NCI-H2029 (cell line): Measurements from ENCODE around the gene RADX.
A peak's percentile ranks its signal among the peaks of the same experiment; 100 is the strongest.
"Not testable (repeated sequence)": the region's sequence is repeated elsewhere in the genome, so short reads cannot be mapped to it uniquely, and the experiment has no call there.

Source experiments
- DNase-seq: peaks from one replicate; lab custom pipeline; 2025; lab: John Stamatoyannopoulos, UW

RADX gene

GRCh38 chrX:106611679-106612392 is at the start of gene RADX:
Gene RADX, plus strand, starts transcription at chrX:106611978. Its CDS starts 103 bp downstream, at chrX:106612081.
- DNase-seq: peak; percentile 28

GRCh38 chrX:106564986-106565385 is 46.8 kb upstream of the RADX start:
- no peak for DNase-seq

GRCh38 chrX:106566362-106566761 is 45.4 kb upstream of the RADX start:
- DNase-seq: no peak

GRCh38 chrX:106581856-106582255 is 29.9 kb upstream of the RADX start:
- no peak for DNase-seq

GRCh38 chrX:106585478-106585877 is 26.3 kb upstream of the RADX start:
- DNase-seq: no peak

- no peak for DNase-seq
These were observed 23.0 kb upstream of the RADX start for GRCh38 chrX:106588801-106589200.

GRCh38 chrX:106599411-106599810 is 12.4 kb upstream of the RADX start:
- no peak for DNase-seq

- no peak for DNase-seq
These were observed 5.2 kb upstream of the RADX start for GRCh38 chrX:106606571-106606970.

GRCh38 chrX:106608016-106608415 is 3.8 kb upstream of the RADX start:
- no peak for DNase-seq

- DNase-seq: no peak
These were observed 480 bp upstream of the RADX start for GRCh38 chrX:106611317-106611678.

- DNase-seq: no peak
These were observed 600 bp downstream of the RADX start for GRCh38 chrX:106612393-106612763.

- no peak for DNase-seq
These were observed 1.5 kb downstream of the RADX start for GRCh38 chrX:106613277-106613676.

- no peak for DNase-seq
These were observed 3.3 kb downstream of the RADX start for GRCh38 chrX:106615041-106615440.

GRCh38 chrX:106619797-106620196 is 8.0 kb downstream of the RADX start:
- DNase-seq: no peak

GRCh38 chrX:106621836-106622235 is 10.1 kb downstream of the RADX start:
- no peak for DNase-seq

GRCh38 chrX:106626789-106627188 is 15.0 kb downstream of the RADX start:
- no peak for DNase-seq

GRCh38 chrX:106631615-106632014 is 19.8 kb downstream of the RADX start:
- no peak for DNase-seq

- no peak for DNase-seq
These were observed 38.0 kb downstream of the RADX start for GRCh38 chrX:106649523-106650428.

GRCh38 chrX:106653625-106654024 is 41.8 kb downstream of the RADX start:
- not testable (repeated sequence) for DNase-seq

- DNase-seq: no peak
These were observed 58.9 kb downstream of the RADX start for GRCh38 chrX:106670631-106671030.

GRCh38 chrX:106672527-106672926 is 60.7 kb downstream of the RADX start:
- DNase-seq: no peak

- DNase-seq: no peak
These were observed 68.9 kb downstream of the RADX start for GRCh38 chrX:106680716-106681115.

- DNase-seq: no peak
These were observed 72.4 kb downstream of the RADX start for GRCh38 chrX:106684207-106684606.
